PC-9 (cell line): ENCODE data around the gene FANCB. TPM values are rescaled to one million over a fixed set of nuclear protein-coding genes. Genes with fewer than 3 reads are reported as not detected.

ENCODE experiments used
- BruUV-seq: library from RNA; stranded (reverse); fragments of 400-500 nt; replicated peaks from 2 replicates; lab custom pipeline; 2021; lab: Mats Ljungman, UMichigan
- CTCF ChIA-PET: fragments of 300-600 bp; sonication (Branson Sonifier 250); formaldehyde crosslinking; loops from one replicate; lab custom pipeline; 2022; ENCODE audit warnings: antibody characterized with exemption; lab: Charles Lee
- POLR2A ChIA-PET: fragments of 300-600 bp; sonication (Branson Sonifier 250); formaldehyde crosslinking; loops from one replicate; lab custom pipeline; 2022; ENCODE audit warnings: antibody characterized with exemption; ENCODE audit not compliant: unreplicated experiment; lab: Charles Lee
- DNase-seq, 2 experiments: peaks; one replicate each; pipeline versions ENCODE4 v3.0.0 to v3.0.0-alpha.2; 2015 to 2022; ENCODE audit warnings: mixed read lengths in 1 of 2
- H2AFZ ChIP-seq: fragments of 200-600 bp; sonication (generic); 2 replicates; pipeline ENCODE4 v1.8.1; 2017; ENCODE audit warnings: antibody characterized with exemption
- H3F3A ChIP-seq: fragments of 200-600 bp; sonication (generic); 2 replicates; pipeline ENCODE4 v1.8.1; 2017; ENCODE audit warnings: antibody characterized with exemption, mild to moderate bottlenecking, low read depth; ENCODE audit not compliant: insufficient read depth
- H3K27ac ChIP-seq: fragments of 200-600 bp; sonication (generic); 2 replicates; pipeline ENCODE4 v1.6.1; 2016; ENCODE audit warnings: mixed run types
- H3K27me3 ChIP-seq: fragments of 200-600 bp; sonication (generic); 2 replicates; pipeline ENCODE4 v1.6.1; 2016; ENCODE audit warnings: low read depth, mixed run types; ENCODE audit not compliant: insufficient read depth
- H3K36me3 ChIP-seq: fragments of 200-600 bp; sonication (generic); 2 replicates; pipeline ENCODE4 v1.6.1; 2016; ENCODE audit warnings: low read depth, mixed run types
- H3K4me1 ChIP-seq: fragments of 200-600 bp; sonication (generic); replicated peaks from 2 replicates; pipeline ENCODE4 v1.6.1; 2016; ENCODE audit warnings: mixed run types; ENCODE audit not compliant: insufficient read depth
- H3K4me2 ChIP-seq: fragments of 200-600 bp; sonication (generic); 2 replicates; pipeline ENCODE4 v1.6.1; 2017; ENCODE audit warnings: mixed run types
- H3K4me3 ChIP-seq: fragments of 200-600 bp; sonication (generic); 2 replicates; pipeline ENCODE4 v1.6.1; 2016; ENCODE audit warnings: mixed run types
- H3K79me2 ChIP-seq: fragments of 200-600 bp; sonication (generic); 2 replicates; pipeline ENCODE4 v1.6.1; 2017; ENCODE audit warnings: low read depth, mixed run types
- H3K9me2 ChIP-seq: fragments of 200-600 bp; sonication (generic); 2 replicates; pipeline ENCODE4 v1.8.1; 2017; ENCODE audit warnings: mild to moderate bottlenecking; ENCODE audit not compliant: insufficient read depth
- H3K9me3 ChIP-seq: fragments of 200-600 bp; sonication (generic); 2 replicates; pipeline ENCODE4 v1.8.1; 2016; ENCODE audit warnings: low read depth; ENCODE audit not compliant: insufficient read depth
- H4K20me1 ChIP-seq: fragments of 200-600 bp; sonication (generic); 2 replicates; pipeline ENCODE4 v1.8.1; 2017; ENCODE audit not compliant: insufficient read depth
- EZH2 ChIP-seq: fragments of 200-600 bp; sonication (generic); IDR thresholded peaks from 2 replicates; pipeline ENCODE4 v1.8.0; 2017; ENCODE audit warnings: antibody characterized with exemption, low read depth
- intact Hi-C: fragments of 100-400 bp; cut with micrococcal nuclease; formaldehyde crosslinking; loops from one replicate; pipeline ENCODE4 v1.10.0; 2022; ENCODE audit not compliant: unreplicated experiment
- total RNA-seq: library from RNA; stranded (reverse); gene quantifications from 2 replicates; pipeline ENCODE4 v1.2.3, GENCODE V29; 2021
- TF ChIP-seq, protein P1 (sequence below): fragments of 200-600 bp; sonication (generic); conservative IDR thresholded peaks from 2 replicates; pipeline ENCODE4 v1.6.1; 2017; ENCODE audit warnings: mixed run types, antibody characterized with exemption, mild to moderate bottlenecking, moderate library complexity

Gene FANCB
- total RNA-seq, 1 experiment from 2014 or later, result 9.5 TPM

DNA sequence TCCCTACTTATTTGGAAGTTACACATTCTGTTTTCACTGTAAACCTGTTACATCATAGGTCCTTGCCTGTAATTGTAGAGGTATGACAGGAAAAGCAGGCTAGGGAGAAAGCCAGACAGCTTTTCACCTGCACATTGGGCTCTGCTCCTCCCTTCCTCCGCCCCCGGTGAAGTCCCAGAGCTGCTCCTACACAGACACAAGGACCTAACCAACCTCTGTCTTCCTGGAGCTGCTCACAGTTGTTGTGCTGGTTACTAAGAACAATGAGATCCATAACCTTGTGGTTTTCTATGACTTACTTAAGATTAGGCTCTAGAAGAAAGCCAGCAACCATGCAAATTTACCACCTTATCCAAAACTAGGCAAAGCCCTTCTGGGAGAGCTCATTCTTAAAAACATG lies 40.4 kb upstream of the FANCB start:
- Histone ChIP-seq H3K9me3 (no peaks in the 10 kb centered on the region), H3K4me2 (no peak overlapping the region), H3K9me2 (no peaks in the 10 kb centered on the region), H3K79me2 (no peaks in the 10 kb centered on the region), H3K27ac (no peak overlapping the region), H3F3A (no peaks in the 10 kb centered on the region), H3K4me3 (no peak overlapping the region), H3K36me3 (peaks cover 7% of the 10 kb centered on the region), H2AFZ (no peak overlapping the region), H4K20me1 (no peaks in the 10 kb centered on the region), H3K27me3 (no peaks in the 10 kb centered on the region), H3K4me1 (no peaks in the 10 kb centered on the region)
- TF ChIP-seq, protein P1, sequence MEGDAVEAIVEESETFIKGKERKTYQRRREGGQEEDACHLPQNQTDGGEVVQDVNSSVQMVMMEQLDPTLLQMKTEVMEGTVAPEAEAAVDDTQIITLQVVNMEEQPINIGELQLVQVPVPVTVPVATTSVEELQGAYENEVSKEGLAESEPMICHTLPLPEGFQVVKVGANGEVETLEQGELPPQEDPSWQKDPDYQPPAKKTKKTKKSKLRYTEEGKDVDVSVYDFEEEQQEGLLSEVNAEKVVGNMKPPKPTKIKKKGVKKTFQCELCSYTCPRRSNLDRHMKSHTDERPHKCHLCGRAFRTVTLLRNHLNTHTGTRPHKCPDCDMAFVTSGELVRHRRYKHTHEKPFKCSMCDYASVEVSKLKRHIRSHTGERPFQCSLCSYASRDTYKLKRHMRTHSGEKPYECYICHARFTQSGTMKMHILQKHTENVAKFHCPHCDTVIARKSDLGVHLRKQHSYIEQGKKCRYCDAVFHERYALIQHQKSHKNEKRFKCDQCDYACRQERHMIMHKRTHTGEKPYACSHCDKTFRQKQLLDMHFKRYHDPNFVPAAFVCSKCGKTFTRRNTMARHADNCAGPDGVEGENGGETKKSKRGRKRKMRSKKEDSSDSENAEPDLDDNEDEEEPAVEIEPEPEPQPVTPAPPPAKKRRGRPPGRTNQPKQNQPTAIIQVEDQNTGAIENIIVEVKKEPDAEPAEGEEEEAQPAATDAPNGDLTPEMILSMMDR, result no peak
- TF ChIP-seq EZH2, result no peak
- CTCF ChIA-PET, result no interaction called here
- intact Hi-C loops, result no loop called here
- POLR2A ChIA-PET, result no interaction called here
- DNase-seq, result peak in 1 of 2 experiments; percentile 4
- BruUV-seq, result no TSS peak

DNA sequence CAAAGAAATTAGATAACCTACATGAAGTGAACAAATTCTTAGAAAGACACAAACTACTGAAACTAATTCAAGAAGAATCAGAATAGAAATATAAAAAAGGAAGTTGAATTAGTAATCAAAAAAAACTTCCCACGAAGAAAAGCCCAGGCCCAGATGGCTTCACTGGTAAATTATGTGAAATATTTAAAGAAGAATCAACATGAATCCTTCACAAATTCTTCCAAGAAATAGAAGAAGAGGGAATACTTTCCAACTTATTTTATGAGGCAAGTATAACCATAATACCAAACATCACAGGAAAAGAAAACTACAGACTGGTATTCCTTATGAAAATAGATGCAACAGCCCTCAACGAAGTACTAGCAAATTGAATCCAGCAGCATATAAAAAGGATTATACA lies 31.0 kb upstream of the FANCB start:
- no TSS peak for BruUV-seq
- Histone ChIP-seq H3K79me2 (no peaks in the 10 kb centered on the region), H3K27me3 (no peaks in the 10 kb centered on the region), H3K4me2 (no peak overlapping the region), H3K4me3 (no peak overlapping the region), H4K20me1 (no peaks in the 10 kb centered on the region), H3F3A (no peaks in the 10 kb centered on the region), H3K27ac (no peak overlapping the region), H2AFZ (no peak overlapping the region), H3K9me3 (no peaks in the 10 kb centered on the region), H3K9me2 (no peaks in the 10 kb centered on the region), H3K36me3 (peaks cover 9% of the 10 kb centered on the region; the same call in 1 of the 2 replicates), H3K4me1 (no peaks in the 10 kb centered on the region)
- TF ChIP-seq, protein P1, result no peak
- TF ChIP-seq EZH2, result no peak
- POLR2A ChIA-PET, result no interaction called here
- intact Hi-C loops, result no loop called here
- CTCF ChIA-PET, result no interaction called here
- DNase-seq, result no peak

DNA sequence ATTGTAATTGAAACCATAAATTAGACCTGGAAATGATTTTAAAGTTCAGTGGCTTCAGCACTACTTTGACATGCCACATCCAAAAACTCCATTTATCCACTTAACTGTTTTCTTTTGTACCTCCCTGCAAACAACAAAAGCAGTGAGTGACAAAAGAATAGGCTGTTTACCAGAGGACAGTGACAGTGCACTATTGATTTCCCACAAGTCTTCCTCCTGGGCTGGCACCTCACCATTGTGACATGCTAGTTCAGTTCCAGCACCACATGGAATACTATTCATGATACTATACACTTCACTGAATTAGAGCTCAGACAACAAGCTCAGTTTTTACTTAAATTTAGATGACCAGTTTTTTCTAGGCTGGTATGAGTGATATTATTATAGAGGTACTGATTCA lies 29.7 kb upstream of the FANCB start:
- Histone ChIP-seq H3K36me3 (peaks cover 9% of the 10 kb centered on the region; the same call in 1 of the 2 replicates), H3K4me3 (no peak overlapping the region), H3K9me3 (no peaks in the 10 kb centered on the region), H3K4me2 (no peak overlapping the region), H4K20me1 (no peaks in the 10 kb centered on the region), H3K4me1 (no peaks in the 10 kb centered on the region), H3K27me3 (no peaks in the 10 kb centered on the region), H3F3A (no peaks in the 10 kb centered on the region), H2AFZ (no peak overlapping the region), H3K79me2 (no peaks in the 10 kb centered on the region), H3K27ac (no peak overlapping the region), H3K9me2 (no peaks in the 10 kb centered on the region)
- ChIA-PET CTCF (no interaction called here), POLR2A (no interaction called here)
- no peak for TF ChIP-seq EZH2
- TF ChIP-seq, protein P1, result no peak
- intact Hi-C loops, result no loop called here
- DNase-seq, result no peak
- no TSS peak for BruUV-seq
